GM12873 (cell line): ENCODE results near the gene EED.

Experiments used
- CTCF ChIP-seq: IDR thresholded peaks from 2 replicates; pipeline ENCODE4 v1.5.1; 2012; ENCODE audit warnings: low read depth, mild to moderate bottlenecking, moderate library complexity, low read length, control low read depth; ENCODE audit not compliant: insufficient read depth; ENCODE audit errors: missing control alignments

The EED gene

GRCh38 chr11:86274999-86275398, 30.4 kb downstream of the EED start:
- no peak for TF ChIP-seq CTCF

- TF ChIP-seq CTCF, result no peak
Observed at GRCh38 chr11:86275493-86276370, 31.2 kb downstream of the EED start.

GRCh38 chr11:86277741-86278140, 33.2 kb downstream of the EED start:
- TF ChIP-seq CTCF, result no peak

GRCh38 chr11:86278226-86278625, 33.7 kb downstream of the EED start:
- TF ChIP-seq CTCF, result no peak

- no peak for TF ChIP-seq CTCF
Observed at GRCh38 chr11:86279747-86280146, 35.2 kb downstream of the EED start.

GRCh38 chr11:86287468-86287796, 42.9 kb downstream of the EED start:
- TF ChIP-seq CTCF, result no peak

- no peak for TF ChIP-seq CTCF
Observed at GRCh38 chr11:86288776-86289507, 44.4 kb downstream of the EED start.
